Fibroblast of lung (primary cell): ENCODE data around the gene XK. TPM values are rescaled to one million over a fixed set of nuclear protein-coding genes. Genes with fewer than 3 reads are reported as not detected.

Source experiments
- DNase-seq, 2 donors: peaks; one replicate each; pipeline versions ENCODE4 v3.0.0 to v3.0.0-alpha.2; 2010; ENCODE audit warnings: low read depth in 2 of 2
- H2AFZ ChIP-seq: 2 replicates; pipeline ENCODE4 v1.5.1; 2012; ENCODE audit warnings: low read length, control low read depth, inconsistent platforms
- H3K27ac ChIP-seq: 2 replicates; pipeline ENCODE4 v1.5.1; 2011; ENCODE audit warnings: low read length, control low read depth; ENCODE audit not compliant: insufficient read depth
- H3K27me3 ChIP-seq: 2 replicates; pipeline ENCODE4 v1.5.1; 2011; ENCODE audit warnings: mild to moderate bottlenecking, low read length; ENCODE audit not compliant: control insufficient read depth, insufficient read depth
- H3K36me3 ChIP-seq: 2 replicates; pipeline ENCODE4 v1.5.1; 2011; ENCODE audit warnings: low read length; ENCODE audit not compliant: control insufficient read depth, insufficient read depth
- H3K4me1 ChIP-seq: 2 replicates; pipeline ENCODE4 v1.5.1; 2011; ENCODE audit warnings: low read length; ENCODE audit not compliant: control insufficient read depth, insufficient read depth; ENCODE audit errors: extremely low read depth
- H3K4me2 ChIP-seq: 2 replicates; pipeline ENCODE4 v1.5.1; 2011; ENCODE audit warnings: low read length, control low read depth; ENCODE audit not compliant: insufficient read depth; ENCODE audit errors: extremely low read depth
- H3K4me3 ChIP-seq, 4 experiments: fragments of 200-600 bp in 1 of 4; sonication (generic) in 1 of 4; replicated peaks in 1 of 4; 2 replicates each; pipeline ENCODE4 v1.5.1; 2011 to 2016; ENCODE audit warnings: low read length in 4 of 4, low read depth in 3 of 4, mild to moderate bottlenecking in 3 of 4, control low read depth in 2 of 4, inconsistent platforms in 1 of 4, mixed read lengths in 1 of 4; ENCODE audit not compliant: insufficient read depth in 1 of 4; ENCODE audit errors: control extremely low read depth in 1 of 4
- H3K79me2 ChIP-seq: 2 replicates; pipeline ENCODE4 v1.5.1; 2012; ENCODE audit warnings: mild to moderate bottlenecking, low read length, inconsistent platforms; ENCODE audit not compliant: control insufficient read depth, insufficient read depth
- H3K9ac ChIP-seq: 2 replicates; pipeline ENCODE4 v1.5.1; 2011; ENCODE audit warnings: mild to moderate bottlenecking, low read length, control low read depth; ENCODE audit not compliant: insufficient read depth
- H3K9me3 ChIP-seq: 2 replicates; pipeline ENCODE4 v1.5.1; 2012; ENCODE audit warnings: low read depth, low read length; ENCODE audit not compliant: control insufficient read depth, insufficient read depth
- H4K20me1 ChIP-seq: 2 replicates; pipeline ENCODE4 v1.5.1; 2011; ENCODE audit warnings: low read length; ENCODE audit not compliant: control insufficient read depth, insufficient read depth; ENCODE audit errors: extremely low read depth
- CTCF ChIP-seq, 2 donors: IDR thresholded peaks in 1 of 2; conservative IDR thresholded peaks in 1 of 2; 1 replicate in 1 of 2; 2 replicates in 1 of 2; pipeline ENCODE4 v1.5.1; 2011 to 2012; ENCODE audit warnings: low read length in 2 of 2, control low read depth in 1 of 2, inconsistent platforms in 1 of 2, low read depth in 1 of 2, mild to moderate bottlenecking in 1 of 2
- EZH2 ChIP-seq: IDR thresholded peaks from 2 replicates; pipeline ENCODE4 v1.5.1; 2012; ENCODE audit warnings: low read length, control low read depth, mild to moderate bottlenecking; ENCODE audit errors: missing control alignments
- polyA plus RNA-seq, 2 donors: library from polyadenylated mRNA; depleted of rRNA in 1 of 2; stranded (reverse) in 1 of 2; unstranded in 1 of 2; fragments of >200 nt; gene quantifications; 2 replicates each; pipeline ENCODE4 v1.2.1, GENCODE V29; 2011 to 2012; ENCODE audit warnings: missing spikeins in 1 of 2
- total RNA-seq: library from RNA; depleted of rRNA; stranded (reverse); fragments of >200 nt; gene quantifications from 2 replicates; pipeline ENCODE4 v1.2.1, GENCODE V29; 2014

The XK gene
- total and polyA plus RNA-seq, 2 donors (not counting 1 experiment from before 2014, with no cell fraction given): 0.03 to 0.17 TPM

DNA sequence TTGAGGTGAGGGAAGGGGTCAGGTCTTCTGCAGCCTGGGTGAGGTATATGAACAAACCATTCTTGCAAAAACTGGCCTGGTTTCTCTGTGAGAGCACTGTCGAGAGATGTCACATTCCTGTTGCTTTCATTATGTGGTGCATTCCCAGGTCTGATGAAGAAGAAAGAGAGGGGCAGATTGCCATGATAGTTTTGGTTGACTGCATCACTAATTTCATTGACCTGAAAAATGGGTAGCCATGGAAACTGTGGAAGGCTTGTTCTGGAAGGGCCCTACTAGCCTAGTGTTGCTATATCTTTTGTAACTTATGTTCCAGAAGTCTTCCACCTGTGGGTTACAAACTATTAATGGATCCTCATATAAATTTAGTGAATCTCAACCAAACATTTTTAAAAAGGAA, 61.4 kb downstream of the XK start:
- H3K4me3 ChIP-seq: no peak overlapping the region
- no peaks in the 10 kb centered on the region for H3K9me3 ChIP-seq
- H2AFZ ChIP-seq: no peak overlapping the region
- H3K4me2 ChIP-seq: no peak overlapping the region
- no peaks in the 10 kb centered on the region for H3K4me1 ChIP-seq
- H3K36me3 ChIP-seq: no peaks in the 10 kb centered on the region
- no peaks in the 10 kb centered on the region for H4K20me1 ChIP-seq
- DNase-seq: peak in 1 of 2 donors; percentile 11
- H3K79me2 ChIP-seq: no peaks in the 10 kb centered on the region
- no peak overlapping the region for H3K27ac ChIP-seq
- no peaks in the 10 kb centered on the region for H3K27me3 ChIP-seq
- H3K9ac ChIP-seq: no peak overlapping the region
- no peak for TF ChIP-seq CTCF (conservative IDR thresholded peaks at IDR 0.05 in 1 of 2, IDR thresholded peaks at IDR 0.05 in 1 of 2; ENCODE audit: low read depth in 1 of 2, low read length in 2 of 2)
- TF ChIP-seq EZH2: no peak

DNA sequence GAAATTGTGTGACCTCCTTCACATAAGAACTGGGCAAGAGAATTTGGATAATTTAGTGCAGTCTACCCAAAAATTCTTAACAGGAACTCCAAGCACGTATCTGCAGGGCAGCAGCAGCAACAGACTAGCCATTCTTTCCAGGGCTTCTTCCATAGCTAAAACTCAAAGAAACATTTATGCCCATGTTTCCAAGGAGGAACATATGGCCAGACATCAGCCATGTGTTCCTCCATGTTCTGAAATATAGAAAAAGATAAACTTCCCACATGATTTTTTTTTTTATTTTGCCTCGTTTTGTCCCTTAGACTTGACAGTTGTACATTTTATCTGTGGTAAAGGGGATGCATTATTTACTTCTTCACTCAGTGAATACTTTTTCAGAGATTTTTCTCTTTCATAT, 66.7 kb downstream of the XK start:
- no peaks in the 10 kb centered on the region for H3K36me3 ChIP-seq
- TF ChIP-seq EZH2: no peak
- TF ChIP-seq CTCF (conservative IDR thresholded peaks at IDR 0.05 in 1 of 2, IDR thresholded peaks at IDR 0.05 in 1 of 2; ENCODE audit: low read depth in 1 of 2, low read length in 2 of 2): no peak
- H3K79me2 ChIP-seq: no peaks in the 10 kb centered on the region
- no peak overlapping the region for H3K4me2 ChIP-seq
- DNase-seq: no peak
- no peak overlapping the region for H2AFZ ChIP-seq
- no peak overlapping the region for H3K9ac ChIP-seq
- no peak overlapping the region for H3K4me3 ChIP-seq
- no peaks in the 10 kb centered on the region for H3K27me3 ChIP-seq
- no peaks in the 10 kb centered on the region for H3K9me3 ChIP-seq
- H4K20me1 ChIP-seq: no peaks in the 10 kb centered on the region
- H3K27ac ChIP-seq: no peak overlapping the region
- no peaks in the 10 kb centered on the region for H3K4me1 ChIP-seq

GRCh38 chrX:37752936-37753335, 67.3 kb downstream of the XK start:
- no peaks in the 10 kb centered on the region for H3K79me2 ChIP-seq
- H3K4me1 ChIP-seq: no peaks in the 10 kb centered on the region
- H2AFZ ChIP-seq: no peak overlapping the region
- no peak overlapping the region for H3K9ac ChIP-seq
- no peak for DNase-seq
- no peaks in the 10 kb centered on the region for H3K9me3 ChIP-seq
- H3K27ac ChIP-seq: no peak overlapping the region
- no peaks in the 10 kb centered on the region for H3K27me3 ChIP-seq
- no peak overlapping the region for H3K4me3 ChIP-seq
- no peaks in the 10 kb centered on the region for H4K20me1 ChIP-seq
- H3K4me2 ChIP-seq: no peak overlapping the region
- TF ChIP-seq EZH2 (no peak), CTCF (conservative IDR thresholded peaks at IDR 0.05 in 1 of 2, IDR thresholded peaks at IDR 0.05 in 1 of 2; ENCODE audit: low read depth in 1 of 2, low read length in 2 of 2) (no peak)
- no peaks in the 10 kb centered on the region for H3K36me3 ChIP-seq
